ENCODE data around the gene SBF1.

- no peak for TF ChIP-seq YY1 (IDR thresholded peaks at IDR 0.05; ENCODE audit: insufficient read depth, insufficient read length)
- no peak for TF ChIP-seq SUZ12 (IDR thresholded peaks at IDR 0.05; ENCODE audit: extremely low read depth, insufficient read depth, insufficient read length)
- TF ChIP-seq ZNF274 (IDR thresholded peaks at IDR 0.05; ENCODE audit: low read depth, low read length) = no peak
Observed at GRCh38 chr22:50418624-50419023, 56.2 kb downstream of the SBF1 start.
